CD4-positive, alpha-beta T cell treated with Interleukin-4 for 4 hours (primary cell): ENCODE results near the gene RPS6KA3.
"Not testable (repeated sequence)": the region's sequence is repeated elsewhere in the genome, so short reads cannot be mapped to it uniquely, and the experiment has no call there.

Experiments
- DNase-seq: peaks from one replicate; pipeline ENCODE4 v3.0.0-alpha.2; 2020

The RPS6KA3 gene

GRCh38 chrX:20265221-20265725, 1.4 kb downstream of the RPS6KA3 start:
- peak; percentile 52 for DNase-seq

- peak; percentile 64 for DNase-seq
Observed at GRCh38 chrX:20263474-20263873, 3.2 kb downstream of the RPS6KA3 start.

- no peak for DNase-seq
Observed at GRCh38 chrX:20260885-20261284, 5.8 kb downstream of the RPS6KA3 start.

GRCh38 chrX:20254712-20255299, 11.9 kb downstream of the RPS6KA3 start:
- DNase-seq: no peak

- no peak for DNase-seq
Observed at GRCh38 chrX:20253232-20253543, 13.5 kb downstream of the RPS6KA3 start.

- peak; percentile 80 for DNase-seq
Observed at GRCh38 chrX:20252381-20253231, 14.1 kb downstream of the RPS6KA3 start.

- no peak for DNase-seq
Observed at GRCh38 chrX:20251691-20252090, 15.0 kb downstream of the RPS6KA3 start.

- DNase-seq: not testable (repeated sequence)
Observed at GRCh38 chrX:20250146-20250545, 16.6 kb downstream of the RPS6KA3 start.

- no peak for DNase-seq
Observed at GRCh38 chrX:20248592-20249192, 18.0 kb downstream of the RPS6KA3 start.

GRCh38 chrX:20244931-20245330, 21.8 kb downstream of the RPS6KA3 start:
- DNase-seq: no peak

GRCh38 chrX:20240201-20240600, 26.5 kb downstream of the RPS6KA3 start:
- no peak for DNase-seq

- no peak for DNase-seq
Observed at GRCh38 chrX:20237864-20238263, 28.8 kb downstream of the RPS6KA3 start.

GRCh38 chrX:20235755-20236154, 31.0 kb downstream of the RPS6KA3 start:
- no peak for DNase-seq

GRCh38 chrX:20233336-20233735, 33.4 kb downstream of the RPS6KA3 start:
- no peak for DNase-seq

GRCh38 chrX:20231598-20231997, 35.1 kb downstream of the RPS6KA3 start:
- no peak for DNase-seq

- DNase-seq: no peak
Observed at GRCh38 chrX:20230406-20230805, 36.3 kb downstream of the RPS6KA3 start.

GRCh38 chrX:20229155-20229554, 37.6 kb downstream of the RPS6KA3 start:
- DNase-seq: no peak

- DNase-seq: no peak
Observed at GRCh38 chrX:20228245-20228644, 38.5 kb downstream of the RPS6KA3 start.

- no peak for DNase-seq
Observed at GRCh38 chrX:20227116-20227515, 39.6 kb downstream of the RPS6KA3 start.

GRCh38 chrX:20225488-20225833, 41.2 kb downstream of the RPS6KA3 start:
- DNase-seq: no peak

GRCh38 chrX:20224814-20225487, 41.8 kb downstream of the RPS6KA3 start:
- peak; percentile 0 for DNase-seq

GRCh38 chrX:20221902-20222301, 44.8 kb downstream of the RPS6KA3 start:
- no peak for DNase-seq

- DNase-seq: no peak
Observed at GRCh38 chrX:20218836-20219505, 47.7 kb downstream of the RPS6KA3 start.
